ENCODE data around the gene ITGB1BP1. TPM values are rescaled to one million over a fixed set of nuclear protein-coding genes. Genes with fewer than 3 reads are reported as not detected.

The ITGB1BP1 gene
- total and polyA plus RNA-seq, 2 of the 13 experiments (the other 11 are each of a cell fraction or from before 2014, with no cell fraction given), result 106 to 108 TPM

- TF ChIP-seq AHDC1 (CRISPR knock-in tag; IDR thresholded peaks at IDR 0.05; ENCODE audit: borderline replicate concordance) (no peak), CBX5 (CRISPR knock-in tag; IDR thresholded peaks at IDR 0.05; ENCODE audit: borderline replicate concordance) (no peak), MXD4 (CRISPR knock-in tag; IDR thresholded peaks at IDR 0.05) (no peak), REST (IDR thresholded peaks at IDR 0.05; ENCODE audit: borderline replicate concordance in 1 of 2, low read depth in 1 of 2, low read length in 2 of 2) (no peak), GTF2F1 (IDR thresholded peaks at IDR 0.05; ENCODE audit: low read length) (no peak), ZNF800 (CRISPR knock-in tag; IDR thresholded peaks at IDR 0.05) (no peak), ZNF451 (CRISPR knock-in tag; IDR thresholded peaks at IDR 0.05) (no peak), ZNF580 (CRISPR knock-in tag; IDR thresholded peaks at IDR 0.05; ENCODE audit: borderline replicate concordance, low read depth) (no peak), AHR (CRISPR knock-in tag; IDR thresholded peaks at IDR 0.05) (no peak), ZNF557 (CRISPR knock-in tag; IDR thresholded peaks at IDR 0.05) (no peak), MZF1 (CRISPR knock-in tag; IDR thresholded peaks at IDR 0.05; ENCODE audit: borderline replicate concordance) (no peak), CTCF (CRISPR knock-in tag; IDR thresholded peaks at IDR 0.05) (no peak), PRMT3 (CRISPR knock-in tag; IDR thresholded peaks at IDR 0.05; ENCODE audit: borderline replicate concordance, low read depth) (no peak)
These were observed 58.4 kb downstream of the ITGB1BP1 start (continued) for GRCh38 chr2:9364791-9365497.

All from HepG2 (cell line).